HG02943 (cell line): ENCODE measurements around the gene RIOK2.

Experiments
- ATAC-seq: cut with Tn5 transposase; IDR thresholded peaks from one replicate; pipeline ENCODE4 v1.9.1; 2021; ENCODE audit warnings: mild to moderate bottlenecking, low read depth, moderate library complexity; ENCODE audit not compliant: unreplicated experiment

RIOK2 gene

DNA sequence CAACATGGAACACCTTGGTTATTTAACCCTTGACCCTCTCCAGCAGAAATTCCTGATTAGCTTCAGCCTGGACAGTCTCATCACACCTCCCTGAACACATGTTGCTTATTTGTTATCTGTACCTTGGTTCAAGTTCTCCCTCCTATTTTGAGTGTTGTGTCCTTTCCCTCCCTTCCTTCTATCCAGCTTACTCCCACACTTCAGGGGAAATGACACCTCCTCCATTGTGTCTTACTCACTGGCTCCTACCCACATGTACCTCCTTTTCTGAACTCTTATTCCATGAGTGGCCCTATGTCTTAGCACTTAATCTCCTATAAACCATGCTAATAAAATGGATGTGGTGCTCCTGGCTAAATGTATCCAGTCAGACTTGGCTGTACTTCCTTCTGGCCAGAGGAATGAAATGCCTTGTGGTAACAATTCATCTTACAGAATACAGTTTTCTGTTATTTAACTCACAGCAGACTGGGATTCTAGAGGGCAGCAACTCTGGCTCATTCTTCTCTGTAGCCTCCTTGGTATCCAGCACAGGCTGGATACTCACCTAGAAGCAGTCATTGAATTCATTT, 51.8 kb downstream of the RIOK2 start:
- ATAC-seq, result no peak

DNA sequence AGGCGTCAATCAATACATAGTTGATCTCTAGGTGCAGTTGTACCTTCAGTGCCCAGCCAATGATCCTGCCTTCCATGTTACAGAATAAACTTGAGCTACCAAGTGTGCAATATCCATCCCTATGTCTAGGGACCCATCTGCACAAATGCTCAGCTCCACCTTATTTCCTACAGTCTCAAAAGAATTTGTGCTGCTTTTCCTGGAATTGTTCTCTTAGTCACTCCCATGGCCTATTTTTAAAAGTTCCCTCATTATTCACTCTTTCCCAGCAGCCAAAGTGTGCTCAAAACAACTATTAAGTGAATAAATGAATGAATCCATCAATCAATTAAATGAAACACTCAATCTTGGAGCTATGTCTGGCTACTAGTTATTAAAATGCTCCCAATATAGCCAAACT, 55.3 kb downstream of the RIOK2 start:
- no peak for ATAC-seq

DNA sequence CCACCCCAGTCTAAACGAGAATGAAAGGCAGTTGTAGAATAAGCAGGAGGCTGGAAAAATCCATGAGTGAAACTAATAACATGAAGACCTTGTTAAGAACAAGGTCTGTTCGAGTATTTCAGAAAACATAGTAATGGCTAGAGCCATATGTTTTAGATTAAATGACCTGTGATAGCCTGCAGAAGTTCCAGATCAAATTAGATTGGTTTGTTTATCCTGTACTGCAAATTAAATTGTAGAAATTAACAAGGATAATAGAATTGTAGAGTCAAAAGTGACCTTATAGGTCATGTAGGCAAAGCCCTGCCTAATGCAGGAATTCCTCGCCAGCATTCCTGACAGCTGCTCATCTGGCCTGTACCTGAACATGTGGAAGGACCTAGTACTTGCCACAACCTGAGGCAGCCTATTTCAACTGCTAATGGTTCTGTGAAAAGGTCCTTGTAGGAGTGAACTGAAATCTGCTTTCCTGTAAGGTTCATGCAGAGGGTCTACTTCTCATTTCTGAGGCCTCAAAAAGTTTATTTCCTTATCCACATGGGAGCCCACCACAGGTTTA, 57.8 kb downstream of the RIOK2 start:
- ATAC-seq, result no peak

DNA sequence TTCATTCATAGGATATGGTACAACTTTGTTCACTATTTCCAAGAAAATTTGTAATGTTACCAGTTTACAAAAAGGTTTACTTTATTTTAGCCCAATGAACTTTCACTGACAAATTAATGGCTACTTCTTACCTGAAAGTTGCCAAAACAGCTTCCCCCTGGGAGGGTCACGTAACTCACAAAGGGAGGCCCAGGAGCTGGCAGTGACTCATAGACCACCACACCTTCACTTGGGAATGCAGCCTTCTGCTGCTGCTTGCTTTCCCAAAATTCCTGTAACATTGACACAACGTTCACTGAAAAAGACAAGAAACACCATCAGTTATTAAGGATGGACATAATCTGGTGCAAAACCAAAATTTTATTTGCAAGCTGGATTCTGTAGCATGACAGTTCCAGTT, 58.7 kb downstream of the RIOK2 start:
- no peak for ATAC-seq

DNA sequence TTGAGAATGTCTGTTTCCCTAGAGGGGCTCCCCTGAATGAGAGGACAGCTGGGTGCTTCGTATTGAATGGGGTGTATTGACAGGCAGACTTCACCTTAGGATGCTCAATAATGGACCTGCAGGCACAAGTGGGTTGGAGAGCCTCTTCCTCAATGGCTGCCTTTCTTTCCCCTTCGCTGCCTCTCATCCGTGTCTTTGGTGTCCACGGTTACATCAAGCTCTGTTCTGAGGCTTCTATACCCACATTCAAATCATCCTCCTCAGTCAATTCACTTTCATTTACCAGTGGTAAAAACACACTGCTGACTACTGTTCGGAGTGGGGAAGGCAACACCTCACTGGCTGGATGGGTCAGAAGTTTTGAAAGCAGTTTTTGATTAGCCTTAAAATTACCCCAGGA, 61.2 kb downstream of the RIOK2 start:
- ATAC-seq, result no peak

DNA sequence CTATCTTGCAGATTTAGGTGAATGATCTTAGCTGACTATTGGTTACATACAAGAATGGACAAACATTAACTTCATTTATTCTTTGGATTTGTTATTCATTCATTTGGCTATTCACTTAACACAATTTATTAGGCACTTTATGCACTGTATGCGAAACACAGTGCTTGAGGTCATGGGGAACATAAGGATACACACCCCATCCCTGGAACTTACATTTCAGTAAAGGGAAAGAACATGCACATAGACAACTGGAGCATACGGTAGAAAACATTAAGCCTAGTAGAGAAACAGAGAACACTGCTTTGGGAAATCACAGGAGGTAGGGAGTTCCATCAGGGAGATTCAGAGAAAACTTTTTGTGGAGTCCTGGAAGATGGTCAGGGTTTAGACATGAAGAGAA, 62.9 kb downstream of the RIOK2 start:
- ATAC-seq, result no peak

DNA sequence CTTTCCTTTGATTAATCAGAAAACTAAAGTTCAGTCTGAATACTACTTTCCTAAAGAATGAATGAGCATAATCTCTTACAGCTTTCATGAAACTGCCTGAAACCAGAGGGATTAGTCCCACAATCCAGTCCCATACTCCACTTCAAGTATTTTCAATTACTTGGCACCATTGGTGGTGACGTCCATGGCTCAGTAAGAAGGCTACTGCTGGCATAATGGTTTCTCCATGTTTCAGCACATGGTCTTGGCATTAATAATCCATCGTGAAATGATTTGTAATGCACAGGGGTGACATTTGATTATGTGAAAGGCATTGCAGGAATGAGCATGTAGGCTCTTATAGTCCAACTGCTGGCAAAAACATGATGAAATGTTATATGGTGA, 64.0 kb downstream of the RIOK2 start:
- ATAC-seq, result no peak

DNA sequence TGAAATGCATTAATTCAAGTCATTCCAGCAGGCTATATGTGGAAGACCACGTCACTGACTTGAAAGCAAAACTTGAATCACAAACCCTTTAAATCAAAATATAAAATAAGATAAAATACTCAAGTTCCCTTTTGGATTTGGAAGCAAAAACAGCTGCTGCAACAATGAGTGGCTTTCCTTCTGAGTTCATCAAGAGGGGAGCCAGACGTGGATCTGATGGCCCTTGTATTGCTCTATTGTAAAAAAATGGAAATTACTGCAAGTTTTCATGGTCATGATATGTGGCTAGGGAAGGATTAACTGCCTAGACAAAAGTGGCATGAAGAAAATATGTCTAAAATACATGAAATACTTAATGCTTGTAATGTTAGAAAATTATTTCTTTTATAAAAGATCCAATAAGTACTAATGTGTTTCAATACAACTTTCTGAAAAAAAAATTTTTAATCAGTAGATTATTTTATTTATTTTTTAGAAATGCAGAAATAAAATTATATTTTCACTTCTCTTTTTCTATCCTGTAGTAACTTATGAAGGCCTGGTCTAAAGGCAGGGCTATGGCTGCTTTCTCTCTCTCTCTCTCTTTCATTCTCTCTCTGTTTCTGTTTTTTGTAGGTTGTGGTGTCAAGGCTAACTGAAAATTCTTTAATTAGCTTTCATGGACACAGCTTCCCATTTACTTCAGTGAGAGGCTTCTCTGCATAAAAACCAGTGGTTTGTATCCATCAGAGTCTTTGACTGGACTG, 64.6 kb downstream of the RIOK2 start:
- no peak for ATAC-seq

DNA sequence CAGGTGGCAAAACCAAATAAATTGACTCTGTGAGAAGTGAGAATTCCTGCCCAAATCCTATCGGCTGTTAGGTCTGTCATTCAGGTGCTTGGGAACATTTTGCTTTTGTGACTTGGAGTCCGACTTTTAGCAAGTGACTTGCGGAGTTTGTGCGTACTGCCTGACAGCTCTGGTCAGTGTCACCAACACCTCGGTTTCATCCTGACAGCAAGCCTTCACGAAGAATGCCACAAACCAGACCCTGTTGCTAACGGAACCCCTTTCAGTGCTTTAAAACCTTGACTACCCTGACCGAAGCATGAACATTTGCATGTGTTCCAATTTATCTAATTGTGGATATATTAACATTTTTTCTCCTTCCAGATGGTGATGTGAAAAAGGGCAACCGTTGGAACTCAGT, 67.1 kb downstream of the RIOK2 start:
- no peak for ATAC-seq

DNA sequence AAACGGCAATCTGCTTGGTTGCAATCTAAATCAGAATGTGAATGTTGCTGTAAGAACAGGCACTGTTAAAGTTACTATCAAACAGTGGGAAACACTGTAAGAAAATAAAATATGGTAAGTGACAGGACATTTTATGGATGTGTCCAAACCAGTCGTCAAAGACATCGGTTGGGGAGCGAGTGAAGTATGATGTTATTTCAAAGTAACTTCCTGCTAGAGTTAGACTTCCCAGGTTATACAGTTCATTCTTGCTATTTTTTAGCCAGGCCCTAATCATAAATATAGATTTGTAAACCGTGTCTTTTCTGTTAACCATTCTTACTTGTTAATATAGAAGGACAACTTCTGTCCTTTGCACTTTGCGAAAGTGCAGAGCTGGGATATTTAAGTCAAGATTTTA, 70.8 kb downstream of the RIOK2 start:
- ATAC-seq, result no peak

DNA sequence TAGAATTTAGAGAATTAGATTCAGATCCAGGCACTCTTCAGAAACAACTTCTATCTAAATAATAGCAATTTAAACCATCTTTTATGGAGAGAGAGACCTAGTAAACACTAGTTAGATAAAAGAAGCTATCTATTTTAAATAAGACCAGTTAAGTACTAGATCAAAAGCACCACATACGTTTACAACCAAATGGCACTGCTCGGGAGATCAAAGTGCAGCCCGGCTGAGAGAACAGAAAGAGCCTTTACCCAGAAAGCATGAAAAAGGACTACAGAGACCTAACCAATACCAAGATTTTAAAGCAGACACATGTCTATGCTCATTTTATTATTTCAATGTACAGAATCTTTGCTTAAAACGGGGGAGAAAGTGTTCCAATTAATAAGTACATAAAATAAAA, 71.4 kb downstream of the RIOK2 start:
- no peak for ATAC-seq

DNA sequence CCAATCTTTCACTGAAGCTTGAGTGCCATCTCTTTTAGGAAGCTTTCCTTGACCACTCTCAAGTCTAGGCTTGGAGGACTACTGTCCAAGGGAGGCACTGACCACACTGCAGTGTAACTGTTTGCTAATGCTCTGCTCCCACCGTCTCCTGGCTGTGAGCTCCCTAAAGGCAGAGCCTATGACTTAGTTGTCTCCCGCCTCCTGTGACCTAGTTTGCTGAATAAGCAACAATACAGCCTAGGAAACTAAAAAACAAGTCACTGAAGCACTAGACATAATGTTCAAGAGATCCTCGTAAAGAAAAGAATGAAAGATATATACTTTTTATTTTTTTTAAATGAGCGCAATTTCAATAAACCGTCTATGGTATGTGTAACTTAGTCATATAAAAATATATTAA, 72.0 kb downstream of the RIOK2 start:
- ATAC-seq, result no peak
